K562 (cell line): ENCODE measurements around the gene NOL12. TPM values are rescaled to one million over a fixed set of nuclear protein-coding genes. Genes with fewer than 3 reads are reported as not detected.

Experiments
- ATAC-seq: fragments of 200-7000 bp; cut with Tn5 transposase; 3 replicates; pipeline ENCODE4 v1.9.1; 2020; ENCODE audit warnings: moderate library complexity
- BruUV-seq: library from RNA; stranded (reverse); fragments of 400-500 nt; replicated peaks from 2 replicates; lab custom pipeline; 2021; lab: Mats Ljungman, UMichigan
- CTCF ChIA-PET: fragments of 300-600 bp; formaldehyde crosslinking; extraction: SDS; loops from one replicate; lab custom pipeline; 2021; ENCODE audit warnings: low intra/inter-chr PET ratio; lab: Yijun Ruan, JAX
- POLR2A ChIA-PET: fragments of 300-600, 350-650 bp; sonication (Branson Sonifier 250); formaldehyde crosslinking; extraction: SDS; loops from one replicate; lab custom pipeline; 2021; ENCODE audit warnings: antibody characterized with exemption, inconsistent platforms; lab: Yijun Ruan, JAX
- DNase-seq, 4 experiments: peaks; one replicate each; pipeline versions ENCODE4 v3.0.0 to v3.0.0-alpha.2; 2011 to 2018; ENCODE audit warnings: low spot score in 3 of 4, mixed read lengths in 3 of 4; ENCODE audit errors: extremely low read depth in 1 of 4
- FAIRE-seq: peaks from 2 replicates; lab custom pipeline; 2011; peaks lifted over from hg19 to GRCh38; lab: Jason Lieb, UNC
- H2AFZ ChIP-seq: 2 replicates; pipeline ENCODE4 v1.6.0; 2011; ENCODE audit warnings: low read depth, low read length, control low read depth, inconsistent platforms
- H3K27ac ChIP-seq: fragments of 200-600 bp; 3 replicates; pipeline ENCODE4 v1.8.0; 2011; ENCODE audit warnings: low read depth, mild to moderate bottlenecking, control low read depth, inconsistent platforms, low read length, moderate library complexity, mixed read lengths; ENCODE audit errors: extremely low read depth
- H3K27me3 ChIP-seq, 2 experiments: fragments of 300-600 bp in 1 of 2; 2 replicates in 1 of 2; 3 replicates in 1 of 2; pipeline versions ENCODE4 v1.6.0 to v1.8.0; 2011; ENCODE audit warnings: inconsistent platforms in 2 of 2, low read length in 2 of 2, mild to moderate bottlenecking in 1 of 2, mixed read lengths in 1 of 2, moderate library complexity in 1 of 2; ENCODE audit not compliant: control insufficient read depth in 2 of 2, insufficient read depth in 2 of 2
- H3K36me3 ChIP-seq: fragments of 300-600 bp; 3 replicates; pipeline ENCODE4 v1.8.0; 2011; ENCODE audit warnings: mild to moderate bottlenecking, low read length, inconsistent platforms; ENCODE audit not compliant: control insufficient read depth, insufficient read depth
- H3K4me1 ChIP-seq, 2 experiments: fragments of 200-600 bp in 1 of 2; replicated peaks in 1 of 2; 2 replicates in 1 of 2; 3 replicates in 1 of 2; pipeline versions ENCODE4 v1.5.1 to v1.8.0; 2011; ENCODE audit warnings: inconsistent platforms in 2 of 2, low read length in 2 of 2, mild to moderate bottlenecking in 1 of 2, mixed read lengths in 1 of 2, moderate library complexity in 1 of 2; ENCODE audit not compliant: control insufficient read depth in 2 of 2, insufficient read depth in 2 of 2
- H3K4me2 ChIP-seq: 2 replicates; pipeline ENCODE4 v1.6.1; 2011; ENCODE audit warnings: low read length, control low read depth, inconsistent platforms, mixed read lengths; ENCODE audit not compliant: insufficient read depth
- H3K4me3 ChIP-seq: fragments of 200-600 bp; sonication (generic), shearing (Covaris generic); 2 replicates; pipeline ENCODE4 v1.5.1; 2016; ENCODE audit warnings: control low read depth, inconsistent platforms
- H3K79me2 ChIP-seq: fragments of 200-600 bp; 3 replicates; pipeline ENCODE4 v1.8.0; 2011; ENCODE audit warnings: low read length, inconsistent platforms; ENCODE audit not compliant: control insufficient read depth, insufficient read depth
- H3K9ac ChIP-seq, 2 experiments: 2 replicates each; pipeline versions ENCODE4 v1.6.0 to v1.6.1; 2011; ENCODE audit warnings: low read depth in 2 of 2, low read length in 2 of 2, control low read depth in 1 of 2, inconsistent platforms in 1 of 2, mild to moderate bottlenecking in 1 of 2, mixed read lengths in 1 of 2; ENCODE audit not compliant: insufficient read depth in 1 of 2
- H3K9me1 ChIP-seq: one replicate; pipeline ENCODE4 v1.6.0; 2011; ENCODE audit warnings: inconsistent platforms, mild to moderate bottlenecking, low read length, moderate library complexity; ENCODE audit not compliant: control insufficient read depth, insufficient read depth
- H3K9me3 ChIP-seq: replicated peaks from 2 replicates; pipeline ENCODE4 v1.5.1; 2011; ENCODE audit warnings: low read depth, low read length, inconsistent platforms; ENCODE audit not compliant: control insufficient read depth, insufficient read depth
- H4K20me1 ChIP-seq: replicated peaks from 2 replicates; pipeline ENCODE4 v1.6.1; 2011; ENCODE audit warnings: low read length, inconsistent platforms, mixed read lengths; ENCODE audit not compliant: control insufficient read depth, insufficient read depth
- MEIS2 ChIP-seq: fragments of 450-650 bp; IDR thresholded peaks from 2 replicates; pipeline ENCODE4 v1.6.1; 2014; ENCODE audit warnings: mild to moderate bottlenecking; ENCODE audit not compliant: partially characterized antibody
- RBM25 ChIP-seq: fragments of 200-400 bp; formaldehyde crosslinking; IDR thresholded peaks from 2 replicates; pipeline ENCODE4 v1.6.1; 2018; ENCODE audit warnings: low read length, low read depth, moderate library complexity; ENCODE audit not compliant: severe bottlenecking
- ZNF239 ChIP-seq: fragments of 250-450 bp; sonication (Bioruptor Pico); IDR thresholded peaks from 2 replicates; pipeline ENCODE4 v1.4.0; 2020; ENCODE audit warnings: mild to moderate bottlenecking
- ZSCAN32 ChIP-seq: fragments of 450-650 bp; formaldehyde crosslinking; IDR thresholded peaks from 2 replicates; pipeline ENCODE4 v1.4.0; 2020; ENCODE audit warnings: mild to moderate bottlenecking, moderate library complexity
- WGBS: fragments of 100-300 bp; shearing (Covaris generic); methylation state at CpG from one replicate; pipeline ENCODE4 v1.1.6; 2016; ENCODE audit warnings: low coverage, mixed read lengths; ENCODE audit not compliant: insufficient coverage; ENCODE audit errors: missing lambda C conversion rate; 5-methylcytosine and 5-hydroxymethylcytosine counted together
- in situ Hi-C: fragments of 300-500 bp; cut with MboI; formaldehyde crosslinking; loops from 4 replicates; pipeline ENCODE4 v1.15.0; 2018; ENCODE audit warnings: inconsistent platforms, mixed read lengths
- intact Hi-C: fragments of 100-400 bp; cut with micrococcal nuclease; formaldehyde crosslinking; loops from 2 replicates; pipeline ENCODE4 v1.14.2; 2022
- polyA plus RNA-seq, 8 experiments: library from polyadenylated mRNA; depleted of rRNA in 4 of 8; stranded (reverse) in 5 of 8; unstranded in 3 of 8; fragments of >200 nt; fragmentation: Nextera tagmentation in 2 of 8; fragmentation: Illumina TruSeq in 1 of 8; extraction: Ambion mirVana in 2 of 8; extraction: Trizol in 1 of 8; gene quantifications; 2 replicates each; pipeline versions ENCODE4 v1.2.1 to v1.2.3, GENCODE V29; 2011 to 2014; ENCODE audit warnings: inconsistent platforms in 1 of 8, missing spikeins in 1 of 8
- total RNA-seq, 7 experiments: library from RNA; depleted of rRNA in 6 of 7; stranded (reverse); fragments of >200 nt in 6 of 7; fragmentation: Illumina TruSeq in 2 of 7; extraction: Trizol in 2 of 7; gene quantifications; 2 replicates each; pipeline versions ENCODE4 v1.2.1 to v1.2.3, GENCODE V29; 2011 to 2021; ENCODE audit warnings: low replicate concordance in 1 of 7
- TF ChIP-seq, protein P1 (sequence below): fragments of 450-650 bp; IDR thresholded peaks from 2 replicates; pipeline ENCODE4 v1.6.1; 2016; ENCODE audit warnings: mild to moderate bottlenecking, moderate library complexity

NOL12 gene
- total and polyA plus RNA-seq, 9 of the 15 experiments (the other 6 are each of a cell fraction or from before 2014, with no cell fraction given): 2.8 to 40.9 (median 28.5) TPM

GRCh38 chr22:37711490-37711889 lies 25.3 kb downstream of the NOL12 start:
- Histone ChIP-seq H3K79me2 (no peaks in the 10 kb centered on the region), H4K20me1 (no peaks in the 10 kb centered on the region), H3K4me1 (peaks cover 0 to 23% of the 10 kb centered on the region in 2 experiments; a peak in 2 of 5 replicates), H3K27me3 (no peaks in the 10 kb centered on the region), H3K9me1 (no peaks in the 10 kb centered on the region), H3K4me2 (no peak overlapping the region), H3K36me3 (no peaks in the 10 kb centered on the region), H3K27ac (no peak overlapping the region), H3K9ac (no peak overlapping the region), H3K9me3 (no peaks in the 10 kb centered on the region), H2AFZ (no peak overlapping the region), H3K4me3 (no peak overlapping the region)
- no peak for DNase-seq
- intact Hi-C loops (no loop called here), in situ Hi-C loops (no loop called here)
- ChIA-PET POLR2A (no interaction called here), CTCF (no interaction called here)
- no peak for FAIRE-seq
- no TSS peak for BruUV-seq
- no peak for TF ChIP-seq ZSCAN32 (CRISPR knock-in tag)
- peak; percentile 99 for TF ChIP-seq ZNF239 (CRISPR knock-in tag)
- peak; percentile 82 for TF ChIP-seq RBM25
- no peak for ATAC-seq
- WGBS: 12% methylated on average over 7 of the region's 10 CpGs

GRCh38 chr22:37713761-37714160 lies 27.6 kb downstream of the NOL12 start:
- no peak for ATAC-seq
- Histone ChIP-seq H2AFZ (no peak overlapping the region), H3K36me3 (no peaks in the 10 kb centered on the region), H3K9ac (0 out of 4 replicates have a peak overlapping the region, but pooled peaks of 1 of the 2 experiments have one; percentile 13), H3K4me1 (peaks cover 0 to 19% of the 10 kb centered on the region in 2 experiments; a peak in 2 of 5 replicates), H4K20me1 (no peaks in the 10 kb centered on the region), H3K27ac (no peak overlapping the region), H3K9me3 (no peaks in the 10 kb centered on the region), H3K4me2 (no peak overlapping the region), H3K27me3 (no peaks in the 10 kb centered on the region), H3K4me3 (no peak overlapping the region), H3K79me2 (no peaks in the 10 kb centered on the region), H3K9me1 (no peaks in the 10 kb centered on the region)
- FAIRE-seq: no peak
- in situ Hi-C loops (no loop called here), intact Hi-C loops (no loop called here)
- no TSS peak for BruUV-seq
- 29% methylated on average over 7 of the region's 7 CpGs for WGBS
- POLR2A ChIA-PET: interaction anchor here (0.5 to 0.6 kb wide), 2 partner anchors 216 to 282 kb away, joined by 3 read pairs; no protein-coding TSS in a partner anchor
- CTCF ChIA-PET: no interaction called here
- no peak for DNase-seq
- TF ChIP-seq, protein P1, sequence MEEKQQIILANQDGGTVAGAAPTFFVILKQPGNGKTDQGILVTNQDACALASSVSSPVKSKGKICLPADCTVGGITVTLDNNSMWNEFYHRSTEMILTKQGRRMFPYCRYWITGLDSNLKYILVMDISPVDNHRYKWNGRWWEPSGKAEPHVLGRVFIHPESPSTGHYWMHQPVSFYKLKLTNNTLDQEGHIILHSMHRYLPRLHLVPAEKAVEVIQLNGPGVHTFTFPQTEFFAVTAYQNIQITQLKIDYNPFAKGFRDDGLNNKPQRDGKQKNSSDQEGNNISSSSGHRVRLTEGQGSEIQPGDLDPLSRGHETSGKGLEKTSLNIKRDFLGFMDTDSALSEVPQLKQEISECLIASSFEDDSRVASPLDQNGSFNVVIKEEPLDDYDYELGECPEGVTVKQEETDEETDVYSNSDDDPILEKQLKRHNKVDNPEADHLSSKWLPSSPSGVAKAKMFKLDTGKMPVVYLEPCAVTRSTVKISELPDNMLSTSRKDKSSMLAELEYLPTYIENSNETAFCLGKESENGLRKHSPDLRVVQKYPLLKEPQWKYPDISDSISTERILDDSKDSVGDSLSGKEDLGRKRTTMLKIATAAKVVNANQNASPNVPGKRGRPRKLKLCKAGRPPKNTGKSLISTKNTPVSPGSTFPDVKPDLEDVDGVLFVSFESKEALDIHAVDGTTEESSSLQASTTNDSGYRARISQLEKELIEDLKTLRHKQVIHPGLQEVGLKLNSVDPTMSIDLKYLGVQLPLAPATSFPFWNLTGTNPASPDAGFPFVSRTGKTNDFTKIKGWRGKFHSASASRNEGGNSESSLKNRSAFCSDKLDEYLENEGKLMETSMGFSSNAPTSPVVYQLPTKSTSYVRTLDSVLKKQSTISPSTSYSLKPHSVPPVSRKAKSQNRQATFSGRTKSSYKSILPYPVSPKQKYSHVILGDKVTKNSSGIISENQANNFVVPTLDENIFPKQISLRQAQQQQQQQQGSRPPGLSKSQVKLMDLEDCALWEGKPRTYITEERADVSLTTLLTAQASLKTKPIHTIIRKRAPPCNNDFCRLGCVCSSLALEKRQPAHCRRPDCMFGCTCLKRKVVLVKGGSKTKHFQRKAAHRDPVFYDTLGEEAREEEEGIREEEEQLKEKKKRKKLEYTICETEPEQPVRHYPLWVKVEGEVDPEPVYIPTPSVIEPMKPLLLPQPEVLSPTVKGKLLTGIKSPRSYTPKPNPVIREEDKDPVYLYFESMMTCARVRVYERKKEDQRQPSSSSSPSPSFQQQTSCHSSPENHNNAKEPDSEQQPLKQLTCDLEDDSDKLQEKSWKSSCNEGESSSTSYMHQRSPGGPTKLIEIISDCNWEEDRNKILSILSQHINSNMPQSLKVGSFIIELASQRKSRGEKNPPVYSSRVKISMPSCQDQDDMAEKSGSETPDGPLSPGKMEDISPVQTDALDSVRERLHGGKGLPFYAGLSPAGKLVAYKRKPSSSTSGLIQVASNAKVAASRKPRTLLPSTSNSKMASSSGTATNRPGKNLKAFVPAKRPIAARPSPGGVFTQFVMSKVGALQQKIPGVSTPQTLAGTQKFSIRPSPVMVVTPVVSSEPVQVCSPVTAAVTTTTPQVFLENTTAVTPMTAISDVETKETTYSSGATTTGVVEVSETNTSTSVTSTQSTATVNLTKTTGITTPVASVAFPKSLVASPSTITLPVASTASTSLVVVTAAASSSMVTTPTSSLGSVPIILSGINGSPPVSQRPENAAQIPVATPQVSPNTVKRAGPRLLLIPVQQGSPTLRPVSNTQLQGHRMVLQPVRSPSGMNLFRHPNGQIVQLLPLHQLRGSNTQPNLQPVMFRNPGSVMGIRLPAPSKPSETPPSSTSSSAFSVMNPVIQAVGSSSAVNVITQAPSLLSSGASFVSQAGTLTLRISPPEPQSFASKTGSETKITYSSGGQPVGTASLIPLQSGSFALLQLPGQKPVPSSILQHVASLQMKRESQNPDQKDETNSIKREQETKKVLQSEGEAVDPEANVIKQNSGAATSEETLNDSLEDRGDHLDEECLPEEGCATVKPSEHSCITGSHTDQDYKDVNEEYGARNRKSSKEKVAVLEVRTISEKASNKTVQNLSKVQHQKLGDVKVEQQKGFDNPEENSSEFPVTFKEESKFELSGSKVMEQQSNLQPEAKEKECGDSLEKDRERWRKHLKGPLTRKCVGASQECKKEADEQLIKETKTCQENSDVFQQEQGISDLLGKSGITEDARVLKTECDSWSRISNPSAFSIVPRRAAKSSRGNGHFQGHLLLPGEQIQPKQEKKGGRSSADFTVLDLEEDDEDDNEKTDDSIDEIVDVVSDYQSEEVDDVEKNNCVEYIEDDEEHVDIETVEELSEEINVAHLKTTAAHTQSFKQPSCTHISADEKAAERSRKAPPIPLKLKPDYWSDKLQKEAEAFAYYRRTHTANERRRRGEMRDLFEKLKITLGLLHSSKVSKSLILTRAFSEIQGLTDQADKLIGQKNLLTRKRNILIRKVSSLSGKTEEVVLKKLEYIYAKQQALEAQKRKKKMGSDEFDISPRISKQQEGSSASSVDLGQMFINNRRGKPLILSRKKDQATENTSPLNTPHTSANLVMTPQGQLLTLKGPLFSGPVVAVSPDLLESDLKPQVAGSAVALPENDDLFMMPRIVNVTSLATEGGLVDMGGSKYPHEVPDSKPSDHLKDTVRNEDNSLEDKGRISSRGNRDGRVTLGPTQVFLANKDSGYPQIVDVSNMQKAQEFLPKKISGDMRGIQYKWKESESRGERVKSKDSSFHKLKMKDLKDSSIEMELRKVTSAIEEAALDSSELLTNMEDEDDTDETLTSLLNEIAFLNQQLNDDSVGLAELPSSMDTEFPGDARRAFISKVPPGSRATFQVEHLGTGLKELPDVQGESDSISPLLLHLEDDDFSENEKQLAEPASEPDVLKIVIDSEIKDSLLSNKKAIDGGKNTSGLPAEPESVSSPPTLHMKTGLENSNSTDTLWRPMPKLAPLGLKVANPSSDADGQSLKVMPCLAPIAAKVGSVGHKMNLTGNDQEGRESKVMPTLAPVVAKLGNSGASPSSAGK: no peak
- no peak for TF ChIP-seq MEIS2
